Loucy (cell line): ENCODE results near the gene ST8SIA3.

Experiments used
- EZH2phosphoT487 ChIP-seq: fragments of 200-600 bp; IDR thresholded peaks from 2 replicates; pipeline ENCODE4 v1.6.1; 2018; ENCODE audit warnings: antibody characterized with exemption, mild to moderate bottlenecking, moderate library complexity, borderline replicate concordance
- TF ChIP-seq, protein P1 (sequence below): fragments of 200-600 bp; sonication (generic); conservative IDR thresholded peaks from 2 replicates; pipeline ENCODE4 v1.5.1; 2014; ENCODE audit warnings: mild to moderate bottlenecking, antibody characterized with exemption, low read length

DNA sequence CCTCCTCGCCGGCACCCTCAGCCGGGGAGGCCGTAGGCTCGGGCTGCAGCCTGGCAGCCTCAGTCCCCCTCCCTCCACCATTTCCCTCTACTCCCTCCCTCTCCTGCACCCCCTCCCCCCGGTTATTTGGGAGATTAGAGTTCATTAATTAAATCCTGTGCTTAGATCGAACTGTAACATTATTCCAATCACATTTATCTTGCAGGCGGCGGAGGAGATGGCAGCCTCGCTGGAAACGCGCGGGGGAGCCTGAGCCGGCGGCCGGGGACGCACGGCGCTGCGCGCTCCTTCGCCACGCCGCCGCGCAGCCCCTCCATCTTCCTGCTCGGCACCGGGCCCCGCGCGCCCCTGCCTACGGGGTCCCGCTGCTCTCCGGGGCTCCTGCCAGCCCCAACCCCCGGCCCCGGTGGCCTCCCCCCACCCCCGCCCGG is at the start of gene ST8SIA3:
- TF ChIP-seq, protein P1, sequence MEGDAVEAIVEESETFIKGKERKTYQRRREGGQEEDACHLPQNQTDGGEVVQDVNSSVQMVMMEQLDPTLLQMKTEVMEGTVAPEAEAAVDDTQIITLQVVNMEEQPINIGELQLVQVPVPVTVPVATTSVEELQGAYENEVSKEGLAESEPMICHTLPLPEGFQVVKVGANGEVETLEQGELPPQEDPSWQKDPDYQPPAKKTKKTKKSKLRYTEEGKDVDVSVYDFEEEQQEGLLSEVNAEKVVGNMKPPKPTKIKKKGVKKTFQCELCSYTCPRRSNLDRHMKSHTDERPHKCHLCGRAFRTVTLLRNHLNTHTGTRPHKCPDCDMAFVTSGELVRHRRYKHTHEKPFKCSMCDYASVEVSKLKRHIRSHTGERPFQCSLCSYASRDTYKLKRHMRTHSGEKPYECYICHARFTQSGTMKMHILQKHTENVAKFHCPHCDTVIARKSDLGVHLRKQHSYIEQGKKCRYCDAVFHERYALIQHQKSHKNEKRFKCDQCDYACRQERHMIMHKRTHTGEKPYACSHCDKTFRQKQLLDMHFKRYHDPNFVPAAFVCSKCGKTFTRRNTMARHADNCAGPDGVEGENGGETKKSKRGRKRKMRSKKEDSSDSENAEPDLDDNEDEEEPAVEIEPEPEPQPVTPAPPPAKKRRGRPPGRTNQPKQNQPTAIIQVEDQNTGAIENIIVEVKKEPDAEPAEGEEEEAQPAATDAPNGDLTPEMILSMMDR, result no peak
- TF ChIP-seq EZH2phosphoT487, result no peak
